8988T (cell line): ENCODE results near the gene NDUFB10.

Experiments used
- DNase-seq: peaks from one replicate; pipeline ENCODE4 v3.0.0; 2011

NDUFB10 gene

GRCh38 chr16:1973461-1974156, 14.3 kb downstream of the NDUFB10 start:
- no peak for DNase-seq

- DNase-seq: no peak
Observed at GRCh38 chr16:1974157-1975070, 15.1 kb downstream of the NDUFB10 start.

GRCh38 chr16:1975432-1976215, 16.3 kb downstream of the NDUFB10 start:
- DNase-seq: no peak

- no peak for DNase-seq
Observed at GRCh38 chr16:1976216-1976520, 16.8 kb downstream of the NDUFB10 start.

- no peak for DNase-seq
Observed at GRCh38 chr16:1976951-1977874, 17.9 kb downstream of the NDUFB10 start.

GRCh38 chr16:1977875-1978268, 18.5 kb downstream of the NDUFB10 start:
- DNase-seq: no peak

GRCh38 chr16:1978476-1979120, 19.3 kb downstream of the NDUFB10 start:
- DNase-seq: no peak

GRCh38 chr16:1979271-1980029, 20.1 kb downstream of the NDUFB10 start:
- no peak for DNase-seq

GRCh38 chr16:1980030-1980769, 20.9 kb downstream of the NDUFB10 start:
- DNase-seq: no peak

- DNase-seq: no peak
Observed at GRCh38 chr16:1980770-1981087, 21.4 kb downstream of the NDUFB10 start.

- no peak for DNase-seq
Observed at GRCh38 chr16:1981398-1981836, 22.1 kb downstream of the NDUFB10 start, which contains the start of gene NOXO1. Gene NOXO1 (minus strand): TSS chr16:1981469. CDS start chr16:1981179, 290 bp downstream.

- DNase-seq: no peak
Observed at GRCh38 chr16:1982013-1982433, 22.7 kb downstream of the NDUFB10 start.

GRCh38 chr16:1982991-1983543, 23.7 kb downstream of the NDUFB10 start:
- no peak for DNase-seq

GRCh38 chr16:1983544-1984346, 24.4 kb downstream of the NDUFB10 start, which contains the start of gene GFER:
Gene GFER (plus strand): TSS chr16:1984193. CDS start chr16:1984219, 26 bp downstream.
- peak; percentile 98 for DNase-seq

- DNase-seq: no peak
Observed at GRCh38 chr16:1984347-1985225, 25.2 kb downstream of the NDUFB10 start.

GRCh38 chr16:1985466-1986150, 26.3 kb downstream of the NDUFB10 start:
- no peak for DNase-seq

GRCh38 chr16:1987198-1987597, 27.9 kb downstream of the NDUFB10 start:
- DNase-seq: no peak
